Measurements from ENCODE around the gene KRTAP19-5. TPM values are rescaled to one million over a fixed set of nuclear protein-coding genes. Genes with fewer than 3 reads are reported as not detected.
"Not testable (repeated sequence)": the region's sequence is repeated elsewhere in the genome, so short reads cannot be mapped to it uniquely, and the experiment has no call there.

The KRTAP19-5 gene
- not detected for total RNA-seq
- long read RNA-seq: 0 reads

GRCh38 chr21:30502041-30502440 lies at the start of gene KRTAP19-5:
Gene KRTAP19-5, minus strand, starts transcription at chr21:30502141. Its CDS starts 51 bp downstream, at chr21:30502090.
- DNase-seq: no peak
- intact Hi-C loops (cut with DNase I): no loop called here
- no peak for ATAC-seq

- ATAC-seq (no peak), DNase-seq (no peak)
- intact Hi-C loops (cut with DNase I): no loop called here
Observed at GRCh38 chr21:30541764-30542163, 39.8 kb upstream of the KRTAP19-5 start, which contains the start of gene KRTAP19-6. Gene KRTAP19-6, minus strand, starts transcription at chr21:30541864. Its CDS starts 31 bp downstream, at chr21:30541833.

GRCh38 chr21:30518876-30519275 lies 16.9 kb upstream of the KRTAP19-5 start:
- ATAC-seq (no peak), DNase-seq (no peak)
- intact Hi-C loops (cut with DNase I): no loop called here

- intact Hi-C loops (cut with DNase I): no loop called here
- no peak for DNase-seq
- ATAC-seq: no peak
Observed at GRCh38 chr21:30515681-30516080, 13.7 kb upstream of the KRTAP19-5 start.

GRCh38 chr21:30505621-30506205 lies 3.8 kb upstream of the KRTAP19-5 start:
- intact Hi-C loops (cut with DNase I); DNase-seq; ATAC-seq: not testable (repeated sequence)

- intact Hi-C loops (cut with DNase I): no loop called here
- ATAC-seq (no peak), DNase-seq (no peak)
Observed at GRCh38 chr21:30497065-30497464, 4.9 kb downstream of the KRTAP19-5 start, which contains the start of gene KRTAP19-4. Gene KRTAP19-4, minus strand, starts transcription at chr21:30497165. Its CDS starts 55 bp downstream, at chr21:30497110.

- ATAC-seq (no peak), DNase-seq (no peak)
- intact Hi-C loops (cut with DNase I): no loop called here
Observed at GRCh38 chr21:30491963-30492428, 9.9 kb downstream of the KRTAP19-5 start, which contains the start of gene KRTAP19-3. Gene KRTAP19-3, minus strand, starts transcription at chr21:30492013. Its CDS starts 56 bp downstream, at chr21:30491957.

GRCh38 chr21:30487336-30487735 lies 14.6 kb downstream of the KRTAP19-5 start, which contains the start of gene KRTAP19-2:
Gene KRTAP19-2, minus strand, starts transcription at chr21:30487436. Its CDS starts 88 bp downstream, at chr21:30487348.
- intact Hi-C loops (cut with DNase I): no loop called here
- no peak for DNase-seq
- ATAC-seq: no peak

GRCh38 chr21:30486180-30486579 lies 15.8 kb downstream of the KRTAP19-5 start:
- intact Hi-C loops (cut with DNase I): no loop called here

GRCh38 chr21:30482130-30482529 lies 19.8 kb downstream of the KRTAP19-5 start:
- intact Hi-C loops (cut with DNase I): no loop called here
- DNase-seq (no peak), ATAC-seq (no peak)

More at GRCh38 chr21:30486180-30486579, 15.8 kb downstream of the KRTAP19-5 start:
- ATAC-seq (no peak), DNase-seq (no peak)

- no peak for ATAC-seq
- intact Hi-C loops (cut with DNase I): no loop called here
- DNase-seq: no peak
Observed at GRCh38 chr21:30480145-30480544, 21.8 kb downstream of the KRTAP19-5 start, which contains the start of gene KRTAP19-1. Gene KRTAP19-1, minus strand, starts transcription at chr21:30480367. Its CDS starts 50 bp downstream, at chr21:30480317.

GRCh38 chr21:30479259-30479658 lies 22.7 kb downstream of the KRTAP19-5 start:
- ATAC-seq: peak; percentile 27 to 52
- intact Hi-C loops (cut with DNase I): loop anchor here in 1 of 2 donors (5.0 kb wide), 1 partner anchor 88 kb away; no protein-coding TSS in a partner anchor
- DNase-seq: no peak

- intact Hi-C loops (cut with DNase I): loop anchor here in 1 of 2 donors (5.0 kb wide), 1 partner anchor 89 kb away; no protein-coding TSS in a partner anchor
- ATAC-seq: no peak
- no peak for DNase-seq
Observed at GRCh38 chr21:30478004-30478403, 23.9 kb downstream of the KRTAP19-5 start.

- ATAC-seq (no peak), DNase-seq (no peak)
- intact Hi-C loops (cut with DNase I): no loop called here
Observed at GRCh38 chr21:30468900-30469714, 32.8 kb downstream of the KRTAP19-5 start.

- ATAC-seq: no peak
- no peak for DNase-seq
- intact Hi-C loops (cut with DNase I): no loop called here
Observed at GRCh38 chr21:30463713-30464112, 38.2 kb downstream of the KRTAP19-5 start.

Other genes starting within 250 kb of the KRTAP19-5 start
- not detected for gene KRTAP24-1, start 219.2 kb downstream of the KRTAP19-5 start, total RNA-seq
- not detected for gene KRTAP25-1, start 212.6 kb downstream of the KRTAP19-5 start, total RNA-seq
- gene KRTAP26-1, start 181.8 kb downstream of the KRTAP19-5 start, total RNA-seq: not detected
- gene KRTAP27-1, start 164.4 kb downstream of the KRTAP19-5 start, total RNA-seq: not detected
- gene KRTAP23-1, start 153.5 kb downstream of the KRTAP19-5 start, total RNA-seq: not detected
- gene KRTAP13-2, start 129.9 kb downstream of the KRTAP19-5 start, total RNA-seq: not detected
- gene KRTAP13-1, start 106.1 kb downstream of the KRTAP19-5 start, total RNA-seq: not detected
- gene KRTAP13-3, start 76.2 kb downstream of the KRTAP19-5 start, total RNA-seq: not detected
- not detected for gene KRTAP13-4, start 71.9 kb downstream of the KRTAP19-5 start, total RNA-seq
- gene KRTAP15-1, start 61.9 kb downstream of the KRTAP19-5 start, total RNA-seq: not detected
- gene KRTAP19-1, start 21.8 kb downstream of the KRTAP19-5 start, total RNA-seq: not detected
- gene KRTAP19-2, start 14.7 kb downstream of the KRTAP19-5 start, total RNA-seq: not detected
- gene KRTAP19-3, start 10.1 kb downstream of the KRTAP19-5 start, total RNA-seq: not detected
- not detected for gene KRTAP19-4, start 5.0 kb downstream of the KRTAP19-5 start, total RNA-seq
- not detected for gene KRTAP19-6, start 39.7 kb upstream of the KRTAP19-5 start, total RNA-seq
- not detected for gene KRTAP19-7, start 59.2 kb upstream of the KRTAP19-5 start, total RNA-seq
- gene KRTAP22-2, start 88.3 kb upstream of the KRTAP19-5 start, total RNA-seq: not detected
- gene KRTAP6-3, start 90.3 kb upstream of the KRTAP19-5 start, total RNA-seq: not detected
- gene KRTAP6-2, start 96.8 kb upstream of the KRTAP19-5 start, total RNA-seq: not detected
- gene KRTAP22-1, start 98.9 kb upstream of the KRTAP19-5 start, total RNA-seq: not detected
- not detected for gene KRTAP6-1, start 111.8 kb upstream of the KRTAP19-5 start, total RNA-seq
- gene KRTAP20-1, start 114.3 kb upstream of the KRTAP19-5 start, total RNA-seq: not detected
- gene KRTAP20-4, start 118.5 kb upstream of the KRTAP19-5 start, total RNA-seq: not detected
- gene KRTAP20-2, start 133.1 kb upstream of the KRTAP19-5 start, total RNA-seq: not detected
- gene KRTAP20-3, start 140.7 kb upstream of the KRTAP19-5 start, total RNA-seq: not detected
- gene KRTAP21-3, start 216.6 kb upstream of the KRTAP19-5 start, total RNA-seq: not detected
- not detected for gene KRTAP21-2, start 245.1 kb upstream of the KRTAP19-5 start, total RNA-seq

All from left cardiac atrium (tissue), 4 donors.